HG03571 (cell line): Measurements from ENCODE around the gene SART1.

Experiments used
- ATAC-seq: cut with Tn5 transposase; IDR thresholded peaks from one replicate; pipeline ENCODE4 v1.9.1; 2021; ENCODE audit not compliant: unreplicated experiment

The SART1 gene, protein sequence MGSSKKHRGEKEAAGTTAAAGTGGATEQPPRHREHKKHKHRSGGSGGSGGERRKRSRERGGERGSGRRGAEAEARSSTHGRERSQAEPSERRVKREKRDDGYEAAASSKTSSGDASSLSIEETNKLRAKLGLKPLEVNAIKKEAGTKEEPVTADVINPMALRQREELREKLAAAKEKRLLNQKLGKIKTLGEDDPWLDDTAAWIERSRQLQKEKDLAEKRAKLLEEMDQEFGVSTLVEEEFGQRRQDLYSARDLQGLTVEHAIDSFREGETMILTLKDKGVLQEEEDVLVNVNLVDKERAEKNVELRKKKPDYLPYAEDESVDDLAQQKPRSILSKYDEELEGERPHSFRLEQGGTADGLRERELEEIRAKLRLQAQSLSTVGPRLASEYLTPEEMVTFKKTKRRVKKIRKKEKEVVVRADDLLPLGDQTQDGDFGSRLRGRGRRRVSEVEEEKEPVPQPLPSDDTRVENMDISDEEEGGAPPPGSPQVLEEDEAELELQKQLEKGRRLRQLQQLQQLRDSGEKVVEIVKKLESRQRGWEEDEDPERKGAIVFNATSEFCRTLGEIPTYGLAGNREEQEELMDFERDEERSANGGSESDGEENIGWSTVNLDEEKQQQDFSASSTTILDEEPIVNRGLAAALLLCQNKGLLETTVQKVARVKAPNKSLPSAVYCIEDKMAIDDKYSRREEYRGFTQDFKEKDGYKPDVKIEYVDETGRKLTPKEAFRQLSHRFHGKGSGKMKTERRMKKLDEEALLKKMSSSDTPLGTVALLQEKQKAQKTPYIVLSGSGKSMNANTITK

DNA sequence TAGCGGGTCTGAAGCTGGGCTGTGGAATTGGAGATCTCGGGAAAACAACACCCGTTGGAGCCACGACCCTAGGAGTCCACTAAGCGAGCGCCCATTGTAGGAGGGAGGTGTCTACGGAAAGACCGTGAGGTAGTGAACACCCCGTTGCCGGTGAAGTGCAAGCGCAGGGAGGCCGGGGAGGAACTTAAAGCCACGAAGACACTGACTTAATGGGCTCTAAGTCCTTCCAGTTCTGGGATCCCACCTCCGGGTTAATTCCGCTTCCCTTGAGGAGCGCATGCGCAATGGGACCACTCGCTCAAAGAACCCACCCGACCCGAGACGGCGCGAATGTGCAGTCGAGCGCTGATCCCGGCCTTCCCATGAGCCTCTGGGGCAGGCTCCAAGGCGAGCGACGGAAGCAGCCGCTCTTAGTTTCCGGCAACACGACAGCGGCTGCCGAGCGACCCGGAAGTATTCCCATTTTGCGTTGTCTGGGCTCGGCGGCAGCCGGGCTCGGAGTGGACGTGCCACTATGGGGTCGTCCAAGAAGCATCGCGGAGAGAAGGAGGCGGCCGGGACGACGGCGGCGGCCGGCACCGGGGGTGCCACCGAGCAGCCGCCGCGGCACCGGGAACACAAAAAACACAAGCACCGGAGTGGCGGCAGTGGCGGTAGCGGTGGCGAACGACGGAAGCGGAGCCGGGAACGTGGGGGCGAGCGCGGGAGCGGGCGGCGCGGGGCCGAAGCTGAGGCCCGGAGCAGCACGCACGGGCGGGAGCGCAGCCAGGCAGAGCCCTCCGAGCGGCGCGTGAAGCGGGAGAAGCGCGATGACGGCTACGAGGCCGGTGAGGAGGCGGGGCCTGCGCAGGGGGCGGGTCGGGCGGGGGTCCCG is at the start of gene SART1:
Gene SART1, plus strand, starts transcription at position 468 of the 874 bp plus-strand sequence. Its CDS starts 47 bp downstream, at position 515.
- ATAC-seq: peak; percentile 66

DNA sequence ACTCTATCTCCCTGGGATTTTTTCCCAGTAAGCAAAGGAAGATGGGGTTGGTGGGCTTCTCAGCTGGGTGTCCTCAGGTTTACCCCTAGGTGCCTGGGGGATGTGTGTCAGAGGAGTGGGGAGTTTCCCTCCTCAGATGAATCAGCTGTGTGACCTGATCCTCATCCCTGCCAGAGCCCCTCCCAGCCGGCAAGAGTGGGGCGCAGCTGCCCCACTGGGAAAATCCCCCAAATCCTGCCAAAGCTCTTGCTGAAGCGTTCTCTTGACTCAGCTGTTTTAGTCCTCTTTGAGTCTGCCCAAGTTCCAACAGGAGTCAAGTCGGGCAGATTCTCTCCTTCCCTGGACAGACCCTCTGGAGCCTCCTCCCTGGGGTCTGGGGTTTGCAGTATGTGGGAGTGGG is 48.7 kb upstream of the SART1 start:
- ATAC-seq: no peak

DNA sequence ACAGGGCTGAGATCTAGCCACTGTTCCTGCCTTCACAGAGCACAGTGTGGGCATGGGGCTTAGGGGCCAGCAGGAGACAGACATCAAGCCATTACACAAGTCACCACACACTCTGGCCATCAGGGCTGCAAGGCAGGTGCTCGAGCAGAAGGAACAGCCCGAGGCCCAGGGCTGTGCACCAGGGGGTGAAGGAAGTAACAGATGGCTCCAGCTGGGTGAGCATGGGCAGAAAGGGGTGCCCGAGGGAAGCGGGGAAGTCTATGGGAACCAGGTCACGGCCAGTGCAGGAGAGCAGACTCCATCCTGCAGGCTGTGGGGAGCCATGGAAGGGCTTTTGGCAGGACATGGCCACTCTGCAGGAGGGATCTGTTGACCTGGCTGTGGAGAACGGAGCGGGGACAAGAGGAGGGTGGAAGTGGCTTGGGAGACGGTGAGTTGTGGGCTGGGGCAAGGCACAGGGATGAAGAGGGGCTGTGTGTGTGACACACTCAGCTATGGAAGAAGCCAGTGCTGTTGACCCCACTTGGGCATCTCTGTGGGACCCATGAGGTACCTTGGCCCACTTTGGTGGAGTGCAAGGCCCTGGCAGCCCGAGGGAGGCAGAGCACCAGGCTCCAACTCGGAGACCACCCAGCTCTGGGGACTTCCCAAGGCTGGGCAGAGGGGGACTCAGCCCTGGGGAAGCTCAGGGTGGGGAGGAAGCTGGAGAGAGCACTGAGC is 46.3 kb upstream of the SART1 start:
- ATAC-seq: no peak

DNA sequence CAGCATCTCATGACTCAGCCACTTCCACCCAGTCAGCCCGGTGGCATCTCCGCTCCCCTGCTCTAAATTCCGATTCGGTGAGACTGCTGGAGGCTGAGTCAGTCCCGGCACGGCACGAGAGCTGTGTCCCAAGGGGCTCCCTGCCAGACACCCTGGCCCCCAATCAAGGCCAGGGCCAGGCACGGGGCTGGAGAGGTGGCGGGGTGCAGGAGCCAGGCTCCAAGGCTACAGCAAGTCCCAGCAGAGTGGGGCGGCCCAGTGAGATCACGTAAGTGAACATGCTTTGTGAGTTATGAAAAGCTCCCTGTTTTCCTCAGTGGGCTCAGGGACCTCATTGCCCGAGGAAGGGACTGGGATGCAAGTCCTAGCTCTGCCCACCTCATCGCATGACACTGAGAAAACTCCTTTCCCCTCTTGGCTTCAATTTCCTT is 45.7 kb upstream of the SART1 start:
- no peak for ATAC-seq

DNA sequence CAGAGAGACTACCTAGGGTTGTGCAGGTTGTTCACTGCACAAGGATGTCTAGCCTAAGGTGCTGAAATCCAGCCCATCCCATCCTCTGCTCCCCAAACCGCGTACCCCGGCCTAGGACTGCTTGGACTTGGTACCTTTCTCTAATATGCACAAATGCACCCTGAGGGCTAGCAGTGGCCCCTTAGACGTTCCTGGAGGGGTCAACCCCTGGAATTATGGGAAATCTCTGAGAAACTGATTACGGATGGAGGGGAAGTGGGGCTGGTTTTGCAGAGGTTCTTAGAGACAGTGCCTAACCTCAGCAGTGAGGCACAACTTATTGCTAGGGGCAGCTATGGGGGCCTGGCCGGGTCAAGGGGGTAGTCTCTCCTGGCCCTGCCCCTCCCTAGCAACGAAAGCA is 45.1 kb upstream of the SART1 start:
- ATAC-seq: no peak

DNA sequence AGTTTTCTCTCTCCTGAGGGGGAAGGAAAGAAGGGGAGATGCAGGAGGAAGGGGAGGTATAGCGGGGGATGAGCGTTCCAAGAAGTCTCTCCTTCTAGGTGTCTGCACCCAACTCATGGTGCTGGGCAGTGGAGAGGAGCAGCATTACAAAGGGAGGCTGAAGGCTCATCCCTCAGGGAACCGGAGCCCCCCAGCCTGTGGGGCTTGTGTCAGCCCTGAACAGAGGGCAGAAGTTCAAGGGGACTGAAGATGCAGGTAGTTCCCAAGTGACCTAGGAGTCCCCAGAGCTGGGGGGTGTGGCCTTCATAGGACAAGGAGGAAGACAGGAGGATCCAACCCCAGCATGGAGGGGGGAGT is 44.5 kb upstream of the SART1 start:
- ATAC-seq: no peak

DNA sequence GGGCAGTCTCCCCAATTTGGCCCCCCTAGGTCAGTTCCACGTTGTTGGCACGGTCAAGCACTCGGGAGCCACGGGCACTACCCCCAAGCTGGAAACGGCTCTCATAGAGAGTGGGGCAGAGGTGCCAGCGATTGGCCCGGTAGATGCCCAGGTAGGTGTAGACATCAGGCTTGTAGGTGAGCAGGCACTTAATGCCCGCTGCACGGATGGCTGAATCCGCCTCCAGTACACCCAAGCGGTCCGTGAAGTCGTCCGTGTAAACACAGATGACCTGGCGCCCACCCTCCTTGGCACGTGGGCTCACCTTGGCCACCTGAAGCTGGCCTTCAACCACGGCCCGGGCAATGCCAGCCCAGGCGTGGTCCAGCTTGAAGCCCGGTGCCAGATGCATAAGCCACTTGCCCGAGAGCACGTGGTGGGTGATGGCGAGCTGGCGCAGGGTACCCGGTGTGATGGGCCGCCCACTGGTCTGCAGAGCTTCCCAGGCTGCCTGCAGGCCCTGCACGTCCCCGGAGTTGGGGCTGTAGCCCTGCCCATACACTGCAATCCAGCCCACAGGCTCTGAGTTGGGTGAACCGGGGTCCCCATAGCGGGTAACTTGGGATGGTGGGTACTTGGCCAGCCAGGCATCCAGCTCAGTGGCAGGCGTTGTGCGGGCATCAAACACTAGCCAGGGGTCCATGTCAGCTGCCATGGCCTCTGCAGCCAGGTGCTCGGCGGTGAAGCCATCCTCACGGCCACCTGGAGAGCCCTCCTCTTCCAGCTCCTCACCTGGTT is 43.9 kb upstream of the SART1 start:
- ATAC-seq: no peak

DNA sequence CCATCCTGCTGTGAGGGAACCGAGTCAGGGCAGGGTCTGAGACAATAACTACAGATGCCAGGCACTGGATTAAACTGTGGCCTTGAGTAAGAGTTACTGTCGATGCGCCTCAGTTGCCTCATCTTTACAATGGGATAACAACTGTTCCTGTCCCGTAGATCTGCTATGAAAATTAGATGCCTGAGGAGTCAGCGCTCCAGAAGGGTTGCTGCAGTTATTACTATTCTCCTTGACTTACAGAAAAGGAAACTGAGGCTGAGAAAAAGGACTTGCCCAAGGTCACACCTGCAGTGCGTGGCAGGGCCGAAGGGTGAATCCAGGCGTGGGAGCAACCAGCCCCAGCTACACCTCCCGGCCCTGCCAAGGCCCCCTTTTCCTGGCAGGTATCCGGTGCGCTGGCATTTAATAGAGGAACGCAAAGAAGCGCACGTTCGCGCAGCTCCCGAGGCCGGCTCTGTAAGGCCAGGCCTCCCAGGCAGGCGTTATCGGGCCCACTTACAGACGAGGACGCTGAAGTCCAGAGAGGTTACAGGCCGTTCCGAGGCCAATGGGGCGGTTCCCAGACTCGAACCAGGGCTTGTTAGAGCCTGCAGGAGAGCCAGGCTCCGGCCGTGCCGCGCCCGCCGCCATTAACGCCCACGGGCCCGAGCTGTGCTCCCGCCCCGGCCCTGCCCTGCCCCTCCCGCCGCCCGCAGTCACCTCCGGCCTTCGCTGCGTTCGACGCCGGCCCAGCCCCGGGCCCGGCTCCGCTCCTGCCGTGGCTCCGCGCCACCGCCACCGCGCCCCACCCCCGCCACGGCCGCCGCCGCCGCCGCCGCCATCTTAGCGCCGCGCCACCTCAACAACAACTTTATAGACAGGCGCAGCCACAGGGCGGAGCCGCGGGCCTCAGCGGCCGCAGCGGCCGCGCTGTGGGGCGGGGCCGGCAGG is 43.1 kb upstream of the SART1 start, which contains the start of gene C11orf68:
Gene C11orf68, minus strand, starts transcription at position 852 of the 930 bp plus-strand sequence. Its CDS starts 31 bp downstream, at position 821.
- peak; percentile 63 for ATAC-seq

DNA sequence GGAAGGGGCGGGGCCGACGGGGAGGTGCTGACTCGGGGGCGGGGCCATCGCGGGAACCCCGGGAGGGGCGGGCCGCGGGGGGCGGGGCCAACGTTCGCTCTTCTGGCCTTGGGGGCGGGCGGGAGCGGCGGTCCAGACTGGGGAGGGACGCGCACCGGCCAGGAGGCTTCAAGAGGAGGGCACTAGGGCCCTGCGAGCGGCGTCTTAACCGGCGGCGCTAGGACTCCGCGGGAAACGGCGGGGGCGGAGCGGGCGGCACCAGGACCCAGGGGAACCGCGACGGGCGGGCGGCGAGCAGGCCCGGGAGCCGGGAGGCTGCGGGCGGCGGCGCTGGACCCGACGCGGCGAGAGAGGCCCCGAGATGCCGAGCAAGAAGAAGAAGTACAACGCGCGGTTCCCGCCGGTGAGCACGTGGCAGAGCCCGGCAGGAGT is 42.4 kb upstream of the SART1 start, which contains the start of gene DRAP1:
Gene DRAP1, plus strand, starts transcription at position 286 of the 432 bp plus-strand sequence. Its CDS starts 76 bp downstream, at position 362.
- ATAC-seq: peak; percentile 70

DNA sequence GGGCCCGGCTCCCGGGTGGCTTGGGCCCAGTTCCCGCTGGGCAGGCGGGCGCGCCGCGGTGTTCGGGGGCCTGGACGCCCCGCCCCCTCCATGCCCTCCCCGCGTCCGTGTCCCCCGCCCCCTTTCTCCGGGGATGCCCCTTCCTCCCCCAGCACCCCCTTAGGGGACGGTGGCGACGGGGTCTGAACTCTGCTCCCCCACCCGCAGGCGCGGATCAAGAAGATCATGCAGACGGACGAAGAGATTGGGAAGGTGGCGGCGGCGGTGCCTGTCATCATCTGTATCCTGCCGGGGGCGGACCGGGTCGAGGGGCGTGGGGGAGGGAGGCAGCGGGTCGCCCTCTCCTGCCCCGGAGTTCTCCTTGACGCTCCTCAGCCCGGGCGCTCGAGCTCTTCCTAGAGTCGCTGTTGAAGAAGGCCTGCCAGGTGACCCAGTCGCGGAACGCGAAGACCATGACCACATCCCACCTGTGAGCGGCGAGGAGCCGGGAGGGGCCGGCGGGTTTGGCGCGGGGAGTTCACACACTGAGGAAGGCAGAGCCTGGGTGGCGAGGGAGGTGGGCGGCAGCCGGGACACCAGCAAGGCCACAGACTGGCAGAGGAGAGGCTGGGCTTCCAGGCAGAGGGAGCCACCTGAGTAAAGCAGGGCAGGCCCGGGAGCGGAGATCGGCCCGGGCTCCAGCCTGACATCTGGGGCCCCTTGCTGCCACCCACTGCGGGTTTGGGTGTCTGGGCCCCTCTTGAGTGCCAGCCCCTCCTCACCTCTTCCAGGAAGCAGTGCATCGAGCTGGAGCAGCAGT is 41.8 kb upstream of the SART1 start:
- ATAC-seq: peak; percentile 3

DNA sequence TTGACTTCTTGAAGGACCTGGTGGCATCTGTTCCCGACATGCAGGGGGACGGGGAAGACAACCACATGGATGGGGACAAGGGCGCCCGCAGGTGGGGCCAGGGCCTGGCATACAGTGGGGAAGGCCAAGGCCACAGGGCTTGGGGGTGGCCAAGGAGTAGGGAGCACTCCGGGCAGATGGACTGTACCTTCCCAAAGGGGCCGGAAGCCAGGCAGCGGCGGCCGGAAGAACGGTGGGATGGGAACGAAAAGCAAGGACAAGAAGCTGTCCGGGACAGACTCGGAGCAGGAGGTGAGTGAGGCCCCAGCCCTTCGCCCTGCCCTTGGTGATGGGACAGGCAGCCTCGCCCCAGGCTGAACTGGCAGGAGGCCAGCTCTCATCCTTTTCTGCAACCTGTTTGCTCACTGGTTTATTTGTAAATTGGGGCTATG is 41.1 kb upstream of the SART1 start:
- ATAC-seq: no peak

DNA sequence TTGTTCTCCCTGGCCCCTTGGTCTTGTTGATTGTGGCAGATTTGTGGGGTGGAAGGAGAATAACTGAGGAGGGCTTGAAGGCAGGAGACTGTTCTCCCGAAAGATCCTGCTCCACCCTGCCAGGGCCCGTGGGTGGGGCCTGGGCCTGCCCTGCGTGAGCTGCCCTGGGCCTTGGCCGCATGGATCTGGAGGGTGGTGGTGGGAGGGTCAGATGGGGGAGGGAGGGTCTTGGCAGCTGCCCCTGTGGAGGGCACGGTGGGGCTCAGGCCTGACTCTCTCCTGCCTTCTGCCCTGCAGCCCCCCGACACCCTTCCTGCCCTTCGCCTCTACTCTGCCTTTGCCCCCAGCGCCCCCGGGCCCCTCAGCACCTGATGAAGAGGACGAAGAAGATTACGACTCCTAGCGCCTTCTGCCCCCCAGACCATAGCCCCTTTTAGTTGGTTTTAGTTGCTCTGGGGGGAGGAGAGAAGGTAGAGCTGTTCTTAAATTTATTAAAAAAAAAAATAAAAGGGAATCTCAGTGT is 40.4 kb upstream of the SART1 start:
- no peak for ATAC-seq

DNA sequence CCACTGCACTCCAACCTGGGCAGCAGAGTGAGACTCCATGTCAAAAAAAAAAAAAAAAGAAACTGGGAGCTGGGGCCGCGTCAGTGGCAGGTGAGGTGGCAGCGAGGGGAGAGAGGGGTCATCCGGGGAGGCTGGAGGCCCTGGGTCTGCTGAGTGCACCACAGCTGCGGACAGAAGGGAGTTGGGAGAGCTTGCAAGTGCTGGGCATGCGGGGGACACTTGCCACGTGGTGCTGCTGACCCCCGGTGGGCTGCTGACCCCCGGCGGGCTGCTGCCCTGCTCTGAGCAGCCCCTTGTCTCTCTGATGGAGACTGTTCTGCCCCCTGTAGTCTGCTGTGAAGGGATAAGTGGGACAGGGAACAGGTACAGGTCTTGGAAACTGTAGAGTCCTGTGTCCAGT is 39.7 kb upstream of the SART1 start:
- ATAC-seq: no peak

DNA sequence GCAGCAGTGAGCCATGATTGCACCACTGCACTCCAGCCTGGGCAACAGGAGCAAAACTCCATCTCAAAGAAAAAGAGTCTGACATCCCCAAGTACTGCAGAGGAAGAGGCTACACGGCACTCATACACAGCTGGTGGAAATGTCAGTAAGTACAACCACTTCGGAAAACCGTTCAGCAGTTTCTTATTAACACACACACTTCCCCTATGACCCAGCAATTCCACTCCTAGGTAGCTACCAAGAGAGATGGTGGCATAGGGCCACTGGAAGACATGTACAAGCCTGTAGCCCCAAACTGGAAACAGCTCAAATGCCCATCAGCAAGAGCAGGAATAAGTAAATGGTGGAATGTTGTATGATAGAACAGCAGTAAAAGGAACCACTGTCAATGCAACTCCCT is 39.0 kb upstream of the SART1 start:
- no peak for ATAC-seq

DNA sequence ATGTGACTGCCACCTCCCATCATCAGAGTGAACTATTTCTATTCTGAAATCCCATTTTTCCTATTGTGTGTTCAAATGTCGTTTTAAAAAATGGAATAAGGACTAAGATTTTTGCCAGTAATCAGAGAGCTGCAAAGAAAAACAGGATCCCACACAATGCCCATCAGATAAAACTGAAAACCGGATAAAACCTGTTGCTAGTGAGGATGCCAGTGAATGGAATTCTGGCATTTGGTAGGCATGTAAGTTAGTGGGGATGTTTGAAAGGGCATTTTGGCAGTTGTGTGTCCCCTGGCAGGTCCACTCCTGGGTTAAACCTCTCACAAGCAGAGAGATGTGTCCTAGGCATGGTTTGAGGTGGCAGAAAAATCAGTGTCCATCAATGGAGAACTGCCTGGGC is 36.1 kb upstream of the SART1 start:
- no peak for ATAC-seq

DNA sequence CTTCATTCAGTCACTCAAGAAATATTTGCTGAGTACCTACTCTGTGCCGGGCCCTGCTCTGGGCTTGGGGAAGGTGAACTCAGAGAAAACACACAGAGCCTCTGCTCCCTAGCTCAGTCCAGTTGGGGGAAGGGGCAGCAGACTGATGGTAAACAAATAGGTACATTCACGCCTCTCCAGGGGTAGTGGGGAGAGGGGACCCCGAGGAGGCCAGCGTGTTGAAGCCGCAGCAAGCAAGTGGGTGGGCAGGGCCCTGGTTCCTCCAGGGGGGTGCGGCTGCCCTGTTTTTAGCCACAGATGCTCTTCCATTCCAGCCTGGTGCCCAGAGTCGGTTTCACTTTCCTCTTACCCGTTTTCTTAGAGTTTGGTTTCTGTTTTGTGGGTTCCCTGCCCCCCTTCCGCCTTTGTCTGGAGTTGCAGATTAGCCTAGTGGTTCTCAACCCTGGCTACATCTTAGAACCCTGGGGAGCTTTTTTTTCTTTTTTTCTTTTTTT is 33.6 kb upstream of the SART1 start:
- ATAC-seq: no peak

DNA sequence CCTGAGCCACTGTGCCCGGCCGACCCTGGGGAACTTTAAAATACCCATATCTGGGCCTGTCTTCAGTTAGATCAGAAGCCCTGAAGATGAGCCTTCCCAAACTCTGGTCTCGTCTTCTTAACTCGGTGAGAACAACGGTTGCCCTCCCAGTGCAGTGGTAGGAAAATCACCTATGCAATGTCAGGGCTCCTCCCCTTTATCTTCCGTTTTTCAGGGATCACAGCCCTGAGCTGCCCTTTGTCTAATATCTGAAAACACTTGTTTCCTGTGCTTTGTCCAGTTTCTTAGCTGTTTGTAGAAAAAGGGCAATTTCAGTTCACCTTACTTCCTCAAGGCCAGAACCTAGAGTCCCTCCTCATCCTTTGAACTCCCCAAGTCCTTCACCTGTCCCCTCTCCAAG is 32.9 kb upstream of the SART1 start:
- ATAC-seq: no peak
